Epithelial cell of proximal tubule (primary cell): ENCODE data around the gene CDH15. TPM values are rescaled to one million over a fixed set of nuclear protein-coding genes. Genes with fewer than 3 reads are reported as not detected.
"Not testable (repeated sequence)": the region's sequence is repeated elsewhere in the genome, so short reads cannot be mapped to it uniquely, and the experiment has no call there.

Source experiments
- DNase-seq: peaks from one replicate; pipeline ENCODE4 v3.0.0-alpha.2; 2011; ENCODE audit warnings: low read depth
- H3K4me3 ChIP-seq: 2 replicates; pipeline ENCODE4 v1.5.1; 2011; ENCODE audit warnings: low read depth, mild to moderate bottlenecking, low read length
- total RNA-seq: library from RNA; depleted of rRNA; stranded (reverse); fragments of >200 nt; gene quantifications from 2 replicates; pipeline ENCODE4 v1.2.3, GENCODE V29; 2015
- TF ChIP-seq, protein P1 (sequence below): conservative IDR thresholded peaks from 2 replicates; pipeline ENCODE4 v1.5.1; 2012; ENCODE audit warnings: low read depth, mild to moderate bottlenecking, low read length

Gene CDH15
- total RNA-seq, 1 donor from 2014 or later, result not detected

DNA sequence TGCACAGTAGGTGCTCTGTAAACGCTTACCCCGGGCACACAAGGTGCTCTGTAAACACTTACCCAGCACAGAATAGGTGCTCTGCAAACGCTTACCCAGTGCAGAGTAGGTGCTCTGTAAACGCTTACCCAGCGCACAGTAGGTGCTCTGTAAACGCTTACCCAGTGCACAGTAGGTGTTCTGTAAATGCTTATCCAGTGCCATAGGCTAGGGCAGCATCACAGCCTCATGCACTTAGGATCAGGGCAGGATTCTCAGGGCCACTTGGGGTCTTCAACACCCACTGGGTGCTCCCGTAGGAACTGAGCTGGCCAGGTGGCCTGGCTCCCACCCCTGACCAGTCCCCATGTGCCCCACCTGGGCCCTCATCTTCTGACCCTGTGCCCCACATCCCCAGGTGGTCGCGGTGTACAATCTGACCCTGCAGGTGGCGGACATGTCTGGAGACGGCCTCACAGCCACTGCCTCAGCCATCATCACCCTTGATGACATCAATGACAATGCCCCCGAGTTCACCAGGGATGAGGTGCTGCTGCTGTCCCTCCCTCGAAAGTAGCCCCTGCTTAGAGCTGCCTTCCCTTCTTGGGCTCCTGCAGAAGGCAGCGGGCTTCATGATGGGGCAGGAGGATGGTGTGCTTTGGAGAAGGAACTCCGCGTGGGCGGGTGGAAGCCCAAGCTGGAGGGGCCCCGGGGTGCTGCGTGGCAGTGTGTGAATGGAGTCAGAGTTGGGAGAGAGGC is 15.7 kb downstream of the CDH15 start:
- no peak overlapping the region for H3K4me3 ChIP-seq
- TF ChIP-seq, protein P1, sequence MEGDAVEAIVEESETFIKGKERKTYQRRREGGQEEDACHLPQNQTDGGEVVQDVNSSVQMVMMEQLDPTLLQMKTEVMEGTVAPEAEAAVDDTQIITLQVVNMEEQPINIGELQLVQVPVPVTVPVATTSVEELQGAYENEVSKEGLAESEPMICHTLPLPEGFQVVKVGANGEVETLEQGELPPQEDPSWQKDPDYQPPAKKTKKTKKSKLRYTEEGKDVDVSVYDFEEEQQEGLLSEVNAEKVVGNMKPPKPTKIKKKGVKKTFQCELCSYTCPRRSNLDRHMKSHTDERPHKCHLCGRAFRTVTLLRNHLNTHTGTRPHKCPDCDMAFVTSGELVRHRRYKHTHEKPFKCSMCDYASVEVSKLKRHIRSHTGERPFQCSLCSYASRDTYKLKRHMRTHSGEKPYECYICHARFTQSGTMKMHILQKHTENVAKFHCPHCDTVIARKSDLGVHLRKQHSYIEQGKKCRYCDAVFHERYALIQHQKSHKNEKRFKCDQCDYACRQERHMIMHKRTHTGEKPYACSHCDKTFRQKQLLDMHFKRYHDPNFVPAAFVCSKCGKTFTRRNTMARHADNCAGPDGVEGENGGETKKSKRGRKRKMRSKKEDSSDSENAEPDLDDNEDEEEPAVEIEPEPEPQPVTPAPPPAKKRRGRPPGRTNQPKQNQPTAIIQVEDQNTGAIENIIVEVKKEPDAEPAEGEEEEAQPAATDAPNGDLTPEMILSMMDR, result no peak
- no peak for DNase-seq

DNA sequence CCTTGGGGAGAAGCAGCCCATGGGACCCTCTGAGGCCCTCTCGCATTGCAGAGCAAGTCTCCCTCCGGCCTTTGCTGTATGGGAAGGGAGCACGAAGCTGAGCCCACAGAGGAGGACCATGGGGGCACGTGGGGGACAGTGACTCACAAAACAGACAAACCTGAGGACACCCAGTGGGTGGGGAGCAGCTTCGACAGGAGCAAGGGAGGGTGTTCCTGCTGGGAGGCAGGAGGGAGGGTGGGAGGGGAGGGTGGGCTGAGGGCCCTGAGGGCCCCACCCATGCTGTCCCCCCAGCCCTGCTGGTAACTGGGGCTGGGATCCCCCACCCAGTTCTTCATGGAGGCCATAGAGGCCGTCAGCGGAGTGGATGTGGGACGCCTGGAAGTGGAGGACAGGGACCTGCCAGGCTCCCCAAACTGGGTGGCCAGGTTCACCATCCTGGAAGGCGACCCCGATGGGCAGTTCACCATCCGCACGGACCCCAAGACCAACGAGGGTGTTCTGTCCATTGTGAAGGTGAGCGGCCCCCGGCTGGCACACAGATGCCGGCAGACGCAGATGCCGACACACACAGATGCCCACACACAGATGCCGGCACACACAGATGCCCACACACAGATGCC is 16.3 kb downstream of the CDH15 start:
- no peak for DNase-seq
- TF ChIP-seq, protein P1, result no peak
- no peak overlapping the region for H3K4me3 ChIP-seq

DNA sequence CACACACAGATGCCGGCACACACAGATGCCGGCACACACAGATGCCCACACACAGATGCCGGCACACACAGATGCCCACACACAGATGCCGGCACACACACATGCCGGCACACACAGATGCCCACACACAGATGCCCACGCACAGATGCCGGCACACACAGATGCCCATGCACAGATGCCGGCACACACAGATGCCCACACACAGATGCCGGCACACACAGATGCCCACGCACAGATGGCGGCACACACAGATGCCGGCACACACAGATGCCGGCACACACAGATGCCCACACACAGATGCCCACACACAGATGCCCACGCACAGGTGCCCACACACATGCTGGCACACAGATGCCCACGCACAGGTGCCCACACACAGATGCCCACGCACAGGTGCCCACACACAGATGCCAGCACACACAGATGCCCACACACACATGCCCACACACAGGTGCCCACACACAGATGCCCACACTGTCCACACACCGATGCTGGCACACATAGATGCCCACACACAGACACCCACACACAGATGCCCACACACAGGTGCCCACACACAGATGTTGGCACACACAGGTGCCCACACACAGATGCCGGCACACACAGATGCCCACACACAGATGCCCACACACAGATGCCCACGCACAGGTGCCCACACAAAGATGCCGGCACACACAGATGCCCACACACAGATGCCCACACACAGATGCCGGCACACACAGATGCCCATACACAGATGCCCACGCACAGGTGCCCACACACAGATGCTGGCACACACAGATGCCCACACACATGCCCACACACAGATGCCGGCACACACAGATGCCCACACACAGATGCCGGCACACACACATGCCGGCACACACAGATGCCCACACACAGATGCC is 17.2 kb downstream of the CDH15 start:
- not testable (repeated sequence) for H3K4me3 ChIP-seq, DNase-seq

DNA sequence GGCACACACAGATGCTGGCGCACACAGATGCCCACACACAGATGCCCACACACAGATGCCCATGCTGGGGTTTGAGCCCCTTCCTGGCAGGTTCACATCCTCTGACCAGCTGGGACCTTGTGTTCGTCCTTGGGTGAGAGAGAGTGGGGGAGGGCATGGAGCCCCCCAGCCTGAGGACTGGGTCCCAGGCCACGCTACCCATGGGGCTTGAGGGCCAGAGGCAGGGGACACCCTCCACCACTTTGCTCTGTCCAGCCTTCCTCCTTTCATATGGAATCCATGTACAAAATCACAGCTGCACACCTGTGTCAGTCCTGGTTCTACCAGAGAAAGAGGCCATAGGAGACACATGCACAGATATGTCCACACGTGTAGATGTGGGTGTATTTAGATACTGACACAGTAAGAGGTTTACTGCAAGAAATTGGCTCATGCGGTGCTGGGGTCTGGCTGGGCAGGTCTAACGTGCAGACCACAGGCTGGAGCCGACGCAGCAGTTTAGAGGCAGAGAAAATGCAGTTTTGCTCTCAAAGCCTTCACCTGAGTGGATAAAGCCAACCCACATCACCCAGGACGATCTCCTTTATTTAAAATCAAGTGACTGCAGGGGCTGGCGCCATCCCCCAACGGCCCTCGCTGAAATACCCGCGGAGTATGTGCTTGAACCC is 17.9 kb downstream of the CDH15 start:
- TF ChIP-seq, protein P1, result no peak
- no peak for DNase-seq
- no peak overlapping the region for H3K4me3 ChIP-seq

DNA sequence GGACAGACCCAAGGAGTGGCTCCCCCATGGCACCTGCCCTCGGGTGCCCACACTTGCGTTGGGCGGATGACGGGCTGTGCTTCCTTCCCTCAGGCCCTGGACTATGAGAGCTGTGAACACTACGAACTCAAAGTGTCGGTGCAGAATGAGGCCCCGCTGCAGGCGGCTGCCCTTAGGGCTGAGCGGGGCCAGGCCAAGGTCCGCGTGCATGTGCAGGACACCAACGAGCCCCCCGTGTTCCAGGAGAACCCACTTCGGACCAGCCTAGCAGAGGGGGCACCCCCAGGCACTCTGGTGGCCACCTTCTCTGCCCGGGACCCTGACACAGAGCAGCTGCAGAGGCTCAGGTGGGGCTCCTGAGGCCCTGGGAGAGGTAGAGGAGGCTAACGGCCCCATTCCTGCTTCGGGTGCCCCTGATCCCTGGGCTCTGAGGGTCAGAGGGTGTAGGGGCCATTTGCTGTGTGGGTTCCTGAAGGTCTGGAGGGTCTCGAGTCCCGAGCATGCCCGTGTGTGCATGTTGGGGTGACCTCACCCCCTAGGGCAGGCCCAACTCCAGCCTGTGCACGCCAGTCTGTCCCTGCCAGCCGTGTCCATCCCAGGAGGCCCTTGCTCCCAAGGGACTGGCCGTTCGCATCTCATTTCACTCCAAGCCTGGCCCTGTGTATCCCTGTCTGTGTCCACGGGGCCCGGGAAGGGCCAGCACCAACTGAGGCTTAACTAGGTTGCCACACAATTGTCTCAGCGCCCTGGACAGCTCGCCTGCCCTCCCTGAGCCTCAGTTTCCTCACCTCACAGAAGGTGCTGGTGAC is 18.8 kb downstream of the CDH15 start:
- no peak for DNase-seq
- TF ChIP-seq, protein P1, result no peak
- no peak overlapping the region for H3K4me3 ChIP-seq

DNA sequence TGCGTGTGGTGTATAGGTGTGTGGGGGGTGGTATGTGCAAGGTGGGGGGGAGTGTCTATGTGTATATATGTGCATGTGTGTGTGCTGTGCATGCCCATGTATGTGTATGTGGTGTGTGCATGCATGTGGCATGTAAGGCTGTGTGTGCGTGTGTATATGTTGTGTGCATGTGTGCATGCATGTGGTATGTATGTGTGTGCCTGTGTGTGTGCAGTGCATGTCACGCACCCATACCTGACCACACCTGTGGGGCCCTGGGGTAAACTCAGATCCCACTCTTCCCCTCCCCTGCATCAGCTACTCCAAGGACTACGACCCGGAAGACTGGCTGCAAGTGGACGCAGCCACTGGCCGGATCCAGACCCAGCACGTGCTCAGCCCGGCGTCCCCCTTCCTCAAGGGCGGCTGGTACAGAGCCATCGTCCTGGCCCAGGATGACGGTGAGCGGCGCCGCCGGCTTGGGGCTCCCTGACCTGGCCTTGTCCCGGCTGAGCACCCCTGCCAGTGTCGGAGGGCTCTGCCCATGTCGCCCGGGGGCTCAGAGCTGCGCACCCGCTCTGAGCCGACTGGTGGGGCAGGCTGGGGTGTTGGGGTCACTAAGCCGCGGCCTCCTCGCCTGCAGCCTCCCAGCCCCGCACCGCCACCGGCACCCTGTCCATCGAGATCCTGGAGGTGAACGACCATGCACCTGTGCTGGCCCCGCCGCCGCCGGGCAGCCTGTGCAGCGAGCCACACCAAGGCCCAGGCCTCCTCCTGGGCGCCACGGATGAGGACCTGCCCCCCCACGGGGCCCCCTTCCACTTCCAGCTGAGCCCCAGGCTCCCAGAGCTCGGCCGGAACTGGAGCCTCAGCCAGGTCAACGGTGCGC is 19.7 kb downstream of the CDH15 start:
- no peak for DNase-seq
- H3K4me3 ChIP-seq, result no peak overlapping the region
- TF ChIP-seq, protein P1, result no peak
